ENCODE measurements around the gene MAPK8IP1.

GRCh38 chr11:45927332-45927683, 41.9 kb downstream of the MAPK8IP1 start:
- no peak for TF ChIP-seq ZNF274 (IDR thresholded peaks at IDR 0.05; ENCODE audit: low read depth, low read length)
- TF ChIP-seq SUZ12 (IDR thresholded peaks at IDR 0.05; ENCODE audit: extremely low read depth, insufficient read depth, insufficient read length): no peak
